Dendritic cell treated with granulocyte-macrophage colony-stimulating factor and Interleukin-4, amounts not matched to agents 40 ng/mL and 50 ng/mL, for 4 days (primary cell): ENCODE data around the gene PDP2.
"Not testable (repeated sequence)": the region's sequence is repeated elsewhere in the genome, so short reads cannot be mapped to it uniquely, and the experiment has no call there.

Experiments used
- H3K27ac Mint-ChIP-seq: one replicate; pipeline ENCODE4 v1.8.0; 2022; ENCODE audit warnings: mild to moderate bottlenecking, mixed read lengths
- H3K27me3 Mint-ChIP-seq: one replicate; pipeline ENCODE4 v1.8.0; 2022; ENCODE audit warnings: mild to moderate bottlenecking, mixed read lengths
- H3K36me3 Mint-ChIP-seq: one replicate; pipeline ENCODE4 v1.8.0; 2022; ENCODE audit warnings: low read depth, mixed read lengths
- H3K4me1 Mint-ChIP-seq: one replicate; pipeline ENCODE4 v1.8.0; 2022; ENCODE audit warnings: low read depth, mixed read lengths
- H3K4me3 Mint-ChIP-seq: one replicate; pipeline ENCODE4 v1.8.0; 2022; ENCODE audit warnings: mild to moderate bottlenecking, moderate library complexity, mixed read lengths
- H3K9me3 Mint-ChIP-seq: one replicate; pipeline ENCODE4 v1.8.0; 2022; ENCODE audit warnings: mixed read lengths
- intact Hi-C: fragments of 100-400 bp; cut with micrococcal nuclease; formaldehyde crosslinking; loops from one replicate; pipeline ENCODE4 v1.15.0; 2022

PDP2 gene

GRCh38 chr16:66928702-66929388 lies 48.5 kb downstream of the PDP2 start:
- intact Hi-C loops = loop anchor here (5.0 kb wide), 1 partner anchor 47 kb away; the partner anchor contains the start of gene PDP2
- Mint-ChIP-seq H3K27ac (peak overlapping the region; percentile 48), H3K27me3 (peaks cover 34% of the 10 kb centered on the region), H3K36me3 (peaks cover 24% of the 10 kb centered on the region), H3K9me3 (no peaks in the 10 kb centered on the region), H3K4me3 (no peak overlapping the region), H3K4me1 (peaks cover 62% of the 10 kb centered on the region)

- Mint-ChIP-seq H3K36me3 (peaks cover 37% of the 10 kb centered on the region), H3K9me3 (no peaks in the 10 kb centered on the region), H3K4me1 (peaks cover 64% of the 10 kb centered on the region), H3K27ac (no peak overlapping the region), H3K27me3 (peaks cover 21% of the 10 kb centered on the region), H3K4me3 (no peak overlapping the region)
- intact Hi-C loops = no loop called here
Measured at GRCh38 chr16:66930189-66930588, 49.9 kb downstream of the PDP2 start.

- no peak overlapping the region for H3K27ac Mint-ChIP-seq
- no peaks in the 10 kb centered on the region for H3K9me3 Mint-ChIP-seq
- H3K4me1 Mint-ChIP-seq = peaks cover 64% of the 10 kb centered on the region
- peaks cover 52% of the 10 kb centered on the region for H3K36me3 Mint-ChIP-seq
- H3K4me3 Mint-ChIP-seq = no peak overlapping the region
- H3K27me3 Mint-ChIP-seq = peaks cover 6% of the 10 kb centered on the region
- intact Hi-C loops = no loop called here
Measured at GRCh38 chr16:66931665-66932064, 51.4 kb downstream of the PDP2 start.

GRCh38 chr16:66932076-66932475 lies 51.8 kb downstream of the PDP2 start:
- Mint-ChIP-seq H3K4me3 (no peak overlapping the region), H3K9me3 (no peaks in the 10 kb centered on the region), H3K27me3 (peaks cover 5% of the 10 kb centered on the region), H3K4me1 (peaks cover 63% of the 10 kb centered on the region), H3K27ac (no peak overlapping the region), H3K36me3 (peaks cover 56% of the 10 kb centered on the region)
- intact Hi-C loops = no loop called here

- no peaks in the 10 kb centered on the region for H3K27me3 Mint-ChIP-seq
- intact Hi-C loops = no loop called here
- peaks cover 73% of the 10 kb centered on the region for H3K36me3 Mint-ChIP-seq
- no peaks in the 10 kb centered on the region for H3K9me3 Mint-ChIP-seq
- peaks cover 56% of the 10 kb centered on the region for H3K4me1 Mint-ChIP-seq
- H3K4me3 Mint-ChIP-seq = peak overlapping the region; percentile 97
- H3K27ac Mint-ChIP-seq = peak overlapping the region; percentile 94
Measured at GRCh38 chr16:66933776-66934137, 53.4 kb downstream of the PDP2 start.

- intact Hi-C loops = no loop called here
- H3K4me1 Mint-ChIP-seq = peaks cover 56% of the 10 kb centered on the region
Measured at GRCh38 chr16:66934138-66934838, 54.0 kb downstream of the PDP2 start, which contains the start of gene CIAO2B. Gene CIAO2B, minus strand, starts transcription at chr16:66934402. Its CDS starts 38 bp downstream, at chr16:66934364.

GRCh38 chr16:66934839-66935313 lies 54.6 kb downstream of the PDP2 start:
- H3K27ac Mint-ChIP-seq = peak overlapping the region; percentile 94
- H3K4me1 Mint-ChIP-seq = peaks cover 56% of the 10 kb centered on the region
- peak overlapping the region; percentile 97 for H3K4me3 Mint-ChIP-seq
- H3K27me3 Mint-ChIP-seq, H3K9me3 Mint-ChIP-seq, intact Hi-C loops: not testable (repeated sequence)
- peaks cover 84% of the 10 kb centered on the region for H3K36me3 Mint-ChIP-seq

More at GRCh38 chr16:66934138-66934838, 54.0 kb downstream of the PDP2 start, which contains the start of gene CIAO2B:
- H3K27me3 Mint-ChIP-seq = no peaks in the 10 kb centered on the region
- H3K4me3 Mint-ChIP-seq = peak within 1 kb of the TSS; percentile 97
- H3K36me3 Mint-ChIP-seq = peaks cover 78% of the 10 kb centered on the region
- H3K9me3 Mint-ChIP-seq = no peaks in the 10 kb centered on the region
- peak within 1 kb of the TSS; percentile 94 for H3K27ac Mint-ChIP-seq

GRCh38 chr16:66935314-66936011 lies 55.1 kb downstream of the PDP2 start, which contains the start of gene CES2:
Gene CES2, plus strand, starts transcription at chr16:66935516. Its CDS starts 120 bp downstream, at chr16:66935636.
- intact Hi-C loops = no loop called here
- Mint-ChIP-seq H3K4me3 (peak within 1 kb of the TSS; percentile 97), H3K27ac (peak within 1 kb of the TSS; percentile 94), H3K9me3 (no peaks in the 10 kb centered on the region), H3K27me3 (no peaks in the 10 kb centered on the region), H3K4me1 (peaks cover 56% of the 10 kb centered on the region), H3K36me3 (peaks cover 90% of the 10 kb centered on the region)

GRCh38 chr16:66936462-66936861 lies 56.1 kb downstream of the PDP2 start:
- Mint-ChIP-seq H3K27ac (peak overlapping the region; percentile 56), H3K36me3 (peaks cover 100% of the 10 kb centered on the region), H3K9me3 (no peaks in the 10 kb centered on the region), H3K4me3 (no peak overlapping the region), H3K27me3 (no peaks in the 10 kb centered on the region), H3K4me1 (peaks cover 56% of the 10 kb centered on the region)
- intact Hi-C loops = no loop called here

- Mint-ChIP-seq H3K27me3 (no peaks in the 10 kb centered on the region), H3K9me3 (no peaks in the 10 kb centered on the region), H3K36me3 (peaks cover 100% of the 10 kb centered on the region), H3K27ac (no peak overlapping the region), H3K4me3 (no peak overlapping the region), H3K4me1 (peaks cover 52% of the 10 kb centered on the region)
- intact Hi-C loops = no loop called here
Measured at GRCh38 chr16:66936889-66937554, 56.7 kb downstream of the PDP2 start.

- Mint-ChIP-seq H3K4me3 (no peak overlapping the region), H3K27me3 (no peaks in the 10 kb centered on the region), H3K27ac (no peak overlapping the region), H3K9me3 (no peaks in the 10 kb centered on the region), H3K36me3 (peaks cover 100% of the 10 kb centered on the region), H3K4me1 (peaks cover 44% of the 10 kb centered on the region)
- intact Hi-C loops = no loop called here
Measured at GRCh38 chr16:66937725-66938337, 57.5 kb downstream of the PDP2 start.

DNA sequence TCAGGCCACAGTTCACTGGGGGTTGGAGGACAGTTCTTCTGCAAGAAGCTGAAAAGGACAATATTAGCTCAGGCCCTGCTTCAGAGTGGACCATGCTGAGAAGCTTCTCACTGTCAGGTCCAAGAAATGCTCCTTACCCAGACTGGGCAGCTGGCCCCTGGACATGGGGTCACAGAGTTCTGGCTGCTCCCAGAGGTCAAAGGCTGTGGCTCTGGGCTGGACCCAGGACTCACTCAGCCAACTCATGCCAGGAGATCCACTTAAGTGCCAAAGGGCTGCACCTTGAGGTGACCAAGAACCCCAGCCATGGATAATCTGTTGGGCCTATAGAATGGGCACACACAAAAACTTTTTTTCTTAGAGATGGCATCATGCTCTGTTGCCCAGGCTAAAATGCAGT lies 59.1 kb downstream of the PDP2 start:
- H3K27ac Mint-ChIP-seq = no peak overlapping the region
- H3K9me3 Mint-ChIP-seq = no peaks in the 10 kb centered on the region
- no peak overlapping the region for H3K4me3 Mint-ChIP-seq
- intact Hi-C loops = no loop called here
- peaks cover 100% of the 10 kb centered on the region for H3K36me3 Mint-ChIP-seq
- no peaks in the 10 kb centered on the region for H3K27me3 Mint-ChIP-seq
- H3K4me1 Mint-ChIP-seq = peaks cover 30% of the 10 kb centered on the region

DNA sequence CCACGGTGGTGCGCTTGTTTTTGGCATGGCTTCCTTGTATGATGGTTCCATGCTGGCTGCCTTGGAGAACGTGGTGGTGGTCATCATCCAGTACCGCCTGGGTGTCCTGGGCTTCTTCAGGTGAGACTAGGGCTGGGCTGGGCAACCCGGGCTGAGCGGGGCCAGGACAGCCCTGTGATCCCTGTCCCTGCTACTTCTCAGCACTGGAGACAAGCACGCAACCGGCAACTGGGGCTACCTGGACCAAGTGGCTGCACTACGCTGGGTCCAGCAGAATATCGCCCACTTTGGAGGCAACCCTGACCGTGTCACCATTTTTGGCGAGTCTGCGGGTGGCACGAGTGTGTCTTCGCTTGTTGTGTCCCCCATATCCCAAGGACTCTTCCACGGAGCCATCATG lies 59.9 kb downstream of the PDP2 start:
- Mint-ChIP-seq H3K27ac (no peak overlapping the region), H3K4me1 (peaks cover 26% of the 10 kb centered on the region), H3K9me3 (no peaks in the 10 kb centered on the region), H3K4me3 (no peak overlapping the region), H3K36me3 (peaks cover 96% of the 10 kb centered on the region), H3K27me3 (no peaks in the 10 kb centered on the region)
- intact Hi-C loops = no loop called here
